Activated CD8-positive, alpha-beta memory T cell treated with anti-CD3 and anti-CD28 coated beads for 1 hour (primary cell): Measurements from ENCODE around the gene CAMP.
"Not testable (repeated sequence)": the region's sequence is repeated elsewhere in the genome, so short reads cannot be mapped to it uniquely, and the experiment has no call there.

Experiments used
- DNase-seq, 2 donors: peaks; one replicate each; pipeline ENCODE4 v3.0.0-alpha.2; 2020; ENCODE audit warnings: low read depth in 1 of 2; ENCODE audit errors: extremely low read depth in 1 of 2

Gene CAMP

DNA sequence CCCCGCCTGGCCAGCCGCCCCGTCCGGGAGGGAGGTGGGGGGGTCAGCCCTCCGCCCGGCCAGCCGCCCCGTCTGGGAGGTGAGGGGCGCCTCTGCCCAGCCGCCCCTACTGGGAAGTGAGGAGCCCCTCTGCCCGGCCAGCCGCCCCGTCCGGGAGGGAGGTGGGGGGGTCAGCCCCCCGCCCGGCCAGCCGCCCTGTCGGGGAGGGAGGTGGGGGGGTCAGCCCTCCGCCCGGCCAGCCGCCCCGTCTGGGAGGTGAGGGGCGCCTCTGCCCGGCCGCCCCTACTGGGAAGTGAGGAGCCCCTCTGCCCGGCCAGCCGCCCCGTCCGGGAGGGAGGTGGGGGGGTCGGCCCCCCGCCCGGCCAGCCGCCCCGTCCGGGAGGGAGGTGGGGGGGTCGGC, 11.5 kb upstream of the CAMP start:
- not testable (repeated sequence) for DNase-seq

DNA sequence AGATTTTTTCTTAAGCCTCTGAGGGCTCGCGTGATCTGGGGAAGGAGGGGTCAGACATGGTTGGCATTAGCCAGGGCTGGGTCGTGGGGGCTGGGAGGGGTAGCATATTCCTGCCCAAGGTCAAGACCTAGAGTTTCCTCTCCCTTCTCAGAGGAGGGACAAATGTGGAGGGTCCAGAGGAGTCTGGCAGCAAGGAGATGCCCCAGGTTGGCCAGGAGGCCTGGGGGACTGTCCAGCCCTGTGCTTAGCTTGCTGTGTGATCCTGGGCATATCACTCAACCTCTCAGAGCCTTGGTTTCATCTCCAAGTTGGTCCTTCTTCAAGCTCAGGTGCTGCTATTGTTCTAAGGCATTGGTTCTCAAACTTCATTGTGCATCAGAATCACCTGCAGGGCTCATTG, 9.1 kb upstream of the CAMP start:
- DNase-seq, result no peak

DNA sequence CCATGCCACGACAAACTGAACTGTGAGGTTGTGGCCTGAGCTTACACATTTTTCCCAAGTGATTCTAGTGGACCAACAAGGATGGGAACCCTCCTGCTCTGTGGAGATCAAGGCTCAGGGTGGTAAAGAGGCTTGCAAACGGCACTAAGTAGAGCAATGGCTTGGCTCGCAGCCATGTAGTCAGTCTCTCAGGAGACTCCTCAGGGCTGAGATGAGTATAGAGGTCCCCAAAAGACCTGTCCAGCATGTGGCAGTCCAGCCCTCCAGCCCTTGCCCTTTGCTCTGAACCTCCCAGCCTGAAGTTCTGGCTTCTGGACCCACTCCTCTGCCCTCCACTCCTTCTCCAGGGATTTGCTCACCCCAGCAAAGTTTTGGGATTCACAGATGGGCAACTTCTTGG, 8.3 kb upstream of the CAMP start:
- no peak for DNase-seq

DNA sequence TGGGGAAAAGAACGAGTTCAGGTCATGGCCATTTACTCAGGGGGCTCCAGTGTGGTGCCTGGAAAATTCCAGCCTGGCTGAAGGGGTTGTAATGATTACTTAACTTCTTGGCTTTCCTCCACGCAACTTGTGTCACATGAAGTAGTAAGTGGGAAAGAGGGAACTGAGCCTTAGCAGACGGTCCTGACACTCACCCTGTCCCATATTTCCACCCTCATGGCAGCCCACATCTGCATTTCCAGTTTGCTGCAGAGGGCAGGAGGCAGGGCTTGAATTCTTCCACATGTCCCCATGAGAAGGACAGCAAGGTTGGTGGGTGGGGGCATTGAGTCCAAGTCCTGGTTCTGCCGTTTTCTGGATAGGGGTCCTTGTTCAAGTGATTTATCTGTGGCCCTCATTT, 7.8 kb upstream of the CAMP start:
- no peak for DNase-seq

DNA sequence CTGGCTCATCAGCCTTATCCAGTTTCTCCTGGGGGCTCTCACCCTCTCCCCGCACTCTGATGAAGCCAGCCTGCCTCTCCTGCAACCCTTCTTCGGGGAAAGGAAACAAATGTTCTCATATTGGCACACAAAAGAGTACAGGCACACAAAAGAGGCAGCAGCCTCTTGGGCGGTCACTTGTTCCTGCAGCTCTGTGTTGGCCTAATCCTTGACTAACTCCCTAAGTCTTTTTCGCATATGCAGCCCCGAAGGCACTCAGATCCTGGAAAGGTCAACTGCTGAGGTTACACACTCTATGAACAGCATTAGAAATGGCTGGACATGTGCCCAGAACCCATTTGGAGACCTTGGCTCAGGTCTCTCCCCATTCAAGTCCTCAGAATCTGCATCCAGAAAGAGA, 7.4 kb upstream of the CAMP start:
- DNase-seq, result no peak

DNA sequence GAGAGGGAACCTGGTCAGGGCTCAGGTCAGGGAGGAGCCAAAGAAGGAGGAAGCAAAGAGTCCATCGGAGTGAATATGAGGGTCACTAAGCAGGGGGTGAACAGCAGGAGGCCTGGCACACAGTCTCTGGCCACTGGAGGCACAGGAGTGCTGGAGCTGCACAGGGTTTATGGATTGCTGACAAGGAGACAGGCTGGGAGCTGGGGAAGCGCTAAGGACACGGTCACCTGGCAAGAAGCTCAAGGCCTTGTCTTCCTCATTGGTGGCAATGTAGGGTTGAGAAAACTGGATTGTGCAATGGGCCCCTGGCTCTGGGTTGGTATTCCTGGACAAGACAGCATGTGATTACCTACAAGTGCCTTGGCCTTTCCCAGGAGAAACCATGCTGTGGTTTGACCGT, 5.8 kb upstream of the CAMP start:
- DNase-seq, result no peak

DNA sequence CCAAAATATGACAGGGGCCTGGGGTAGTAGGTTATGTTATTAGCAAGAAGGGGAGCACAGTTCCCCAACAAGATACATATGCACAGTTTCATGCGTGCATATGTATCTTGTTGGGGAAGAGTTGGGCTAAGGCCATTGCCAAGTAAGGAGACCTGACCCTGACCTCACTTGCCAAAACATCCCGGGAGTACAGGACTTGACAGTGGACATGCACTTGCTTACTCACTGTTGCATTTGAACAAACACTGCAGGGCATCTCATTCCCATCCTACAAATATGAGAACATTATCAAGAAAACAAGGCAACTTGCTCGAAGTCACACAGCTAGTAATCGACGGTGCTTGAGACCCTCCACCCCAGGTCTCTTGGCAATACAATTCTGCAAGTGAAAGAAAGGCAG, 4.8 kb upstream of the CAMP start:
- no peak for DNase-seq

DNA sequence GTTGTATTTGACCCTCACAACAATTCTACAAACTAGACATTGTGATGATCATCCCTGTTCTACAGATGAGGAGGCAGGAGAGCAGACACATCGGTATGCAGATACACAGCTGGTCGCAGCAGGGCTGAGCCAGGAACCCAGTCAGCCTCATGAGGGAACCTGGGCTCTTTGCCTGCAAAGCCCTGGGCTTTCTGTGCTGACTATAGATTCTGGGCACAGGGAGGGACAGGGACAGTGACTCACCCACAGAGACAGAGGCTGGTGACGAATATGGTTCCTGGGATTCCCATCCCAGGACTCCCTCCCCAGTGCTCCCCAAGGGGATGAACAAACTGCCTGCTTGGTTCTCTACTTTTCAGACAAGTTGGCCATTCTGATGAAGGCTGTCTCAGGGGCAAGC, 3.8 kb upstream of the CAMP start:
- no peak for DNase-seq

DNA sequence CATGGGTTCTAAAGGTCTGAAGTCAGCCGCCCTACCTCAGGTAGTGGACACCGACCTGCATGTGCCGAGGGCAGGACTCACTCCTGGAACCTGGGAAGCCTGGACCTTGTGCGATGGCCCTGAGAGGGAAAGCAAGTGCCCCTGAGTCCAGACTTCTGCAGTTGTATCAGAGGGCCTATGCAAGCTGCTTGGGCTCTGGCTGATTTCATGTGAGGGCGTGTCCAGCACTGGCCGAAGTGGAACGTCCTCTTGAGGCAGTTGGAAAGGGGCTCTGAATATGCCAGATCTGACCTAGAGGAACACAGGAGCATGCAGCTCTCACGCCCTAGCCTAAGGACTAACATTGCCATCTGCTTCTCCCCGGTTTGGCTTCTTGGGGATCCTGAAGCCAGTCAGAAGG, 2.5 kb upstream of the CAMP start:
- no peak for DNase-seq

DNA sequence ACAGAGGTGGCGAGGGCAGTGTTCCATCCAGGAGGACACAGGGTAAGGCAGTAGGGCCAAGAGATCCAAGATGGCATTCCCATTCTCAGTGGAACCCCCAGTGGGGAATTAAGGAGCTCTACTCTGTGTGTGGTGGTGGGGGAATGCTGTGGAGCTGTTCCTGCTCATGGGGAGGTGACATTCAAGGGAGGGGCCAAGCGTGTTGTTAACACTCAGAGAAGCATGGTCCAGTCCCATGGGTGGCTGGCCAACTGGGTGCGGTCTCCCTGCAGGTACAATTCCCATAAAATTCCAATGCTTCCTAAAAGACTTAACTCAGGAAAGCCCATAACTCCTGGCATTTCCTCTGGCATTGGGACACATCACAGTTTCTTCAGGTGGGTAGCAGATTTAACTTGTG, 2.3 kb downstream of the CAMP start:
- DNase-seq, result no peak

DNA sequence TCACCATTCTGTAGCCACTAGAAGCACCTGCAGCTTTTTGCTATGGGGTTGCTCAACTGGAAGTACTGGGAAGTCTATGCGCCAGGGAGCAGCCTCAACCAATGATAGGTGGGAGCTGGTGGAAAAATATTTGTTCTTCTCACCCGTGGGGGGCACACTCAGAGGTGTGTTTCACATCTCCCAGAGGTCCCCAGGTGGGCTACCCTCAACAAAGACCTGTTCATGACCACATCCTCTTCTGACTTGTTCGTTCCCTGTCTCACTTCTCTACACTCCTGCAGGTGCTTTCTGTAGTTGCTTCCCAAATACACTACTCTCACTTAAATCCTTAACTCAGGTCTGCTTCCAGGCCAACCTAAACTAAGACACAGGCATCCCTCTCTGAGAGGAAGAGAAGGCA, 3.6 kb downstream of the CAMP start:
- no peak for DNase-seq

DNA sequence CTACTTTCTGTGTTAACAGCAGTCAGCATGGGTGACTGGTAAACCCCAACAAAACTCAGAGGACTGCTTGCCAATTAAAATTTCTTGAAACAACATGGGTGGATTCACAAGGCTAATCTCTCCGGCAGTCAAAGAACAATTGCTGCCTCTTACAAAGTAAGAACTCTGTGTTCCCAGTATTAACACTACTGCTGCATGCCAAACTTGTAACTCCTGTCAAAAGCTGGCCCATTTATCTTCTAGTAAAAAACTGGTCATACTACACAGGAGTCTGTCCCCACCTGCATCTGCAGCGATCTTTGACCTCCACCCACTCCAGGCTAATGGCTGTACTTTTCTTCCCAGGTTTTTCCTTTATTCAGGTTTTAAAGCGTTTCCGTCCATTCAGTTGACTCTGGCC, 8.9 kb downstream of the CAMP start:
- no peak for DNase-seq

DNA sequence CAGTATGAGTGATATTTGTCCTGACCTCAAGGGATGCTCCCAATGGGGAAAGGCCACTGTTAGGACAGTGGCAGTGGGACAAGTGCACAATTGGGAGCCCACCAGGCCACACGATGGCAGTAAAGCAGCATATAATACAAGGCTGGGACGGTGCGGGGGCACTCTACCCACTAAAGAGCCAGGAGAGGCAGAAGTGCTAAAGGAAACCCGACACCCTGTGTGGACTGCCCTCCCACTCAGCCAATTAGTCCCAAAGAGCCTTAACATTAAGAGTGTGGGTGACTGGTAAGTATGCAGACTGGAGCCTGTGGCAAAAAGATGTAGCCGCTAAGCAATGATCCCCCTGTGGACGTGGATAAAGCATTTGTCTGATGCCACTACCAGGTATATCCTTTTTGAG, 9.4 kb downstream of the CAMP start:
- DNase-seq, result peak; percentile 12 to 33

DNA sequence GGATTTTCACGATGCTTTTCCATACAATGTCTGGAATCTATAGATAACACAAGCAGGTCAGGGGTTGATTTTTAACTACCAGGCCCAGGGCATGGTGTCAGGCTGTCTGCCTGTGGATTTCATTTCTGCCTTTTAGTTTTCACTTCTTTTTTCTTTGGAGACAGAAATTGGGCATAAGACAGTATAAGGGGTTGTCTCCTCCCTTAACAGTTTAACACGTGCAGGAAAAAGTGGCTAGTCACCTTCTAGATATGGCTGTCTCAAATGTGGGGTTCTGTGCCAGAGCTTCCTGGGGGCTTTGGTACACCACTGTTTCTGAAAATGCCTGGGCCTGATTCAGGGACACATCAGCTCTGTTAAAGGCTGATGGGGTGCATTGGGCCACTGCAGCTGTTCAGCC, 10.2 kb downstream of the CAMP start:
- no peak for DNase-seq

DNA sequence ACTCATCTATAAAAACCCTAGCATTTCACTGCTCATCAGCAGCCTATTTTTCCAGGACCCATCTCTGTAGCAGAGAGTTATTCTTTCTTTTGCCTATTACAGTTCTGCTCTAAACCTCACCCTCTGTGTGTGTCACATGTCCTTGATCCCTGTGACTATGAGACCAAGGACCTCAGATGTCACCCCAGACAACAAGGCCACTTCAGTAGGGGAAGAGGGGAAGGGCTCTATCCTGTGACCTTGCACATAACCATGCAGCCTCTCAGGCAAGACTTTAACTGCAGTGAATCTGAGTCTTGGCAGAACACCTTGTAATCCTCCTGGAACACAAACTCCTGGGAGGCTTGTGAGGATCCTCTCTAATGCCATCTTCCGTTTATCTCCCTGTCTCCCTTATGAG, 13.2 kb downstream of the CAMP start:
- no peak for DNase-seq

DNA sequence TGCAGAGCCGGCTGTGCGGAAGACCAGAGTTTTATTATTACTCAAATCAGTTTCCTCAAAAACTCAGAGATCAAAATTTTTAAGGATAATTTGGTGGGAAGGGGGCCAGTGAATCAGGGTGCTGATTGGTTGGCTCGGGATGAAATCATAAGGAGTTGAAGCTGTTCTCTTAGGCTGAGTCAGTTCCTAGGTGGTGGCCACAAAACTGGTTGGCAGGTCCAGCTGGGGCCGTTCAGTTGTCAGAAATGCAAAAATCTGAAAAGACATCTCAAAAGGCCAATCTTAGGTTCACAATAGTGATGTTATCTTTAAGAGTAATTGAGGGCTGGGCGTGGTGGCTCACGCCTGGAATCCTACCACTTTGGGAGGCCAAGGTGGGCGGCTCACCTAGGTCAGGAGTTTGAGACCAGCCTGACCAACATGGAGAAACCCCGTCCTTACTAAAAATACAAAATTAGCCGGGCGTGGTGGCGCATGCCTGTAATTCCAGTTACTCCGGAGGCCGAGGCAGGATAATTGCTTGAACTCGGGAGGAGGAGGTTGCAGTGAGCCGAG, 15.3 kb downstream of the CAMP start:
- DNase-seq, result no peak

DNA sequence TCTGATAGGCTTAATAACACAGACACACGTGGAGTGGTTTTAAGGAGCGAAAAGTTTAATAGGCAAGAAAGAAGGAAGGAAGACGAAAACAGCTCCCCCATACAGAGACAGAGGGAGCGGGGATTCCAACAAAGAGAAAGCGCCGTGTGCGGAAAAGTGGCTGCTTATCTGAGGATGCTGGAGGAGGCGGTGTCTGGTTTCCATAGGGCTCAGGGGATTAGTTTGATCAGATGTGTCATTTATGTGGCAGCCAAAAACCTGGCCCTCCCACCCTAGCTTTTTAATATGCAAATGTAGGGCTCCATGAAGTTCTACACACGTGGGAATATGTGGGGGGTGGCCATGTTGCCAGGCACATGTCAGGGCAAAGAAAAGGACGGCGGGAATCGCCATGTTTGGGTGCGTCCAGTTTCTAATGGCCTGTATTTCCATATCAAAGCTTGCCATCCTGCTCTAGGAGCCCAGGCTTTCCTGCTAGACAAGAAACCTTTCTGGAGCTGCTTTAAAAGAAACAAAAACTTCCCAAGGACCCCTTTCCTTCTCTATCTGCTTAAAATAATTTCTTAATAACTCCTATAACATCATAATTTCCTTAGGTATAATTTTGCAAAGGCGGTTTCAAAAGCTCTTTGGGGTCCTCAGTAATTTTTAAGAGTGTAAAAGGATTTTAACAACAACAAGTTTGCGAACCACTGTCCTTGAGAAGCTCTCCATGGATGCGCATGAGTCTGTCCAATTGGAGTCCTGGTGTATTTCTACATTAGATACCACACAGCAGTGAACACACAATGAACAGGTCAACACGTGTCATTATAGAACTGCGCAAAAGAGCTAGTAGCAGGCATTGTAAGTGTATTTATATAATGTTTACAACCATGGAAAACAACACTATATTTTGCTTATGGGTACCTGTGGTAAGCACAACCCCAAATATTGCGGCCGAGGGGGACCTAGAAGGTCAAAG, 17.0 kb downstream of the CAMP start:
- no peak for DNase-seq

DNA sequence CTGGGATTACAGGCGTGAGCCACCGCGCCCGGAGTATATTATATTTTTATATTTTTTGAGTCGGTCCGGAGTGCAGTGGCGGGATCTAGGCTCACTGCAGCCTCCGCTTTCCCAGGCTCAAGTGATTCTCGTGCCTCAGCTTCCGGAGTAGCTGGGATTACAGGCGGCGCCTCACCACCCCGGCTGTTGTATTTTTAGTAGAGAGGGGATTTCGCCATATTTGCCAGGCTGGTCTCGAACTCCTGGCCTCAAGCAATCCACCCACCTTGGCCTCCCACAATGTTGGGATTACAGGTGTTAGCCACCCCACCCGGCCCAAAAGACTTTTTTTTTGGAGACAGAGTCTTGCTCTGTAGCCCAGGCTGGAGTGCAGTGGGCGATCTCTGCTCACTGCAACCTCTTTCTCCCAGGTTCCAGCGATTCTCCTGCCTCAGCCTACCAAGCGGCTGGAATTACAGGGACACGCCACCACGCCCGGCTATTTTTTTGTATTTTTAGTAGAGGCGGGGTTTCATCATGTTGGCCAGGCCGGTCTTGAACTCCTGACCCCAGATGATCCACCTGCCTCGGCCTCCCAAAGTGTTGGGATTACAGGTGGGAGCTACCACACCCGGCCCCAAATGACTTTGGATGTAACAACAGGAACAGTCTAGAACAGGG, 18.6 kb downstream of the CAMP start:
- no peak for DNase-seq

DNA sequence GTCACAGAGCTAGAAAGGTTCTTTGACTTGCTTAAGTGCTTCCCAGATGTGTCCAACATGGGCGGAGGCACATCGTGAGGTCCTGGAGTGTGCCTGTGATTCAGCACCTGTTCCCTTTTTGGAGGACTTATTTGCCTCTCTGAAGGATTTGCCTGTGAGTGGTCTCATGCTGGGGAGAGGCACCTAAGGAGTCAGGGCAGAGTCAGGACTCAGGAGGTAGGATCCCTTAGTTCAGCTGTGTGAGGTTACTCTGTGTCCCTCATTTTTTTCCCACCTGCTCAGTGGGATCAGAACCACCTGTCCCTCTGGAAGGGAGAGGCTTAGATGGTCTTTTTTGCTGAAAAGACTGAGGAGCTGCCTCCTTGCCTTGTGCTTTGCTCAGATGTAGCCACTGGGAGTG, 20.6 kb downstream of the CAMP start:
- no peak for DNase-seq

DNA sequence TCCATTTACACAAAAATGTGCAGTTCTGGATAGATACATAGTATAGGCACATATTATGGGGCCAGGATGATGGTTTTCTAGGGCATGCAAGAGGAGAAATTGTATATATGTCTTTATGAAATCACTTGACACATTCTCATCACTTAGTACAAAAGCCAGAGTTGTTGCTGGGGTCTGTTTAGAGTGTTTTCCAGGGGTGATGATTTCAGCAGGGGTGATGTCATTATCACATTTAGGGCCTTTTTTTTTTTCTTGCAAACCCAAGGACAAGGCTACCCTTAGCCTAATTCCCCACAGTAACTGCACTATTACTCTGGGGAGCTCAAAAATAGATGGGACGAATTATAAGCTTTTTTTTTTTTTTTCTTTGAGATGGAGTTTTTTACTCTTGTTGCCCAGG, 21.2 kb downstream of the CAMP start:
- no peak for DNase-seq

DNA sequence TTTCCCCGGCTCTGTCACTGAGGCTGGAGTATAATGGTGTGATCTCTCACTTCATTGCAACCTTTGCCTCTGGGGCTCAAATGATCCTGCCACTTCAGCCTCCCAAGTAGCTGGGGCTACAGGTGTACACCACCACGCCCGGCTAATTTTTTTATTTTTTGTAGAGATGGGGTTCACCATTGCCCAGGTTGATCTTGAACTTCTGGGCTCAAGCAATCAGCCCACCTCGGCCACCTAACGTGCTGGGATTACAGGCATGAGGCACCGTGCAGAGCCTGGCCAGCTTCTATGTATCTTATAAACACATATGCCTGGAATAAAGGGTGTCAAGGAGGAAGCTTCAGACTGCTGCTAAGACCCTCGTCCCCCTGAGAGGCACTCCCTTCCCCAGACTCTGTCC, 21.8 kb downstream of the CAMP start:
- no peak for DNase-seq

DNA sequence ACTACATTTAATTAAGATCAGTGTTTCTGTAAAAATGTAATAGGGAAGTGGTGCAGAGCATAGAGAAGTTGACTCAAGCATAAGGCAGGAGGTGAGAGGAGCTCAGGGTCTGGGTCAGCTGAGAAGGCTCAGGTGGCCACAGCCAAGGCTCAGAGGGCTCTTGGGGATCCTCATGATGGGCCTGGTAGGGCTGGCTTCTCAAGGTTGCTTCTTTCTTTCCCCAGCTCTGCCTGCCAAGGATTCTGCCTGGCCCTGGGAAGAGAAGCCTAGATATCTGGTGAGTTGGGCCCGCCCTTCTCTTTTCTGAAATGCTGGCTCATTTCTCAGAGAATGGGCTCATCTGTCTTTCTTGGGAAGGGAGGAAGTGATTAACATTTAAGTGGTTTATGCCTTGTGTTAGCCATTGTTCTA, 24.1 kb downstream of the CAMP start:
- no peak for DNase-seq
